Hippocampal formation (tissue), 2 donors: ENCODE results near the gene ITGB1.

Experiments used
- DNase-seq, 2 donors: peaks; one replicate each; lab custom pipeline; 2025; lab: John Stamatoyannopoulos, UW

ITGB1 gene

DNA sequence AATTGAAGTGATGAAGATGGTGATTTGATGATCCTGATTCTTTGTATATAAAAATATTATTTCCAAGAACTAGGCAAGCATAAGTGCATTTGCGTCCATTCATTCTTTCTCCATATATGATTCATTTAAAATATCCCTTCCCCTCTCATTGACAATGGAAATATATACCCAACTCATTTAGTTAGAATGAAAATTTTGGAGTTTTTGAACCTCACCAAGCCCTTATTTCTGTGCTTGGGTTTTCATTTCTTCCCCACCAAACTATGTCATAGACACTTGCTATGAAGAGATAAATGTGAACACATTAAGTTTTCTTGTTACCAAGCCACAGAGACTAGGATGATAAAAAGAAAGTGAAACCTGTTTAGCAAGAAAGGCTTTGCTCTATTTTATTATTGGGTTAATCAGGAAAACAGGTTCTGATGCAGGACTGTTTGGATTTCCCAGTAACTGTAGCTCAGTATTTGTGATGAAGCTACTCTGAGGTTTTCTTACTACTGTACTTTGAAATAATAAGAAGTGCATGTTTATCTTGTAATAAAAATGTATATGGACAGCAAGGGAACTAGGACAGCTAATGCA is 68.3 kb downstream of the ITGB1 start:
- no peak for DNase-seq

DNA sequence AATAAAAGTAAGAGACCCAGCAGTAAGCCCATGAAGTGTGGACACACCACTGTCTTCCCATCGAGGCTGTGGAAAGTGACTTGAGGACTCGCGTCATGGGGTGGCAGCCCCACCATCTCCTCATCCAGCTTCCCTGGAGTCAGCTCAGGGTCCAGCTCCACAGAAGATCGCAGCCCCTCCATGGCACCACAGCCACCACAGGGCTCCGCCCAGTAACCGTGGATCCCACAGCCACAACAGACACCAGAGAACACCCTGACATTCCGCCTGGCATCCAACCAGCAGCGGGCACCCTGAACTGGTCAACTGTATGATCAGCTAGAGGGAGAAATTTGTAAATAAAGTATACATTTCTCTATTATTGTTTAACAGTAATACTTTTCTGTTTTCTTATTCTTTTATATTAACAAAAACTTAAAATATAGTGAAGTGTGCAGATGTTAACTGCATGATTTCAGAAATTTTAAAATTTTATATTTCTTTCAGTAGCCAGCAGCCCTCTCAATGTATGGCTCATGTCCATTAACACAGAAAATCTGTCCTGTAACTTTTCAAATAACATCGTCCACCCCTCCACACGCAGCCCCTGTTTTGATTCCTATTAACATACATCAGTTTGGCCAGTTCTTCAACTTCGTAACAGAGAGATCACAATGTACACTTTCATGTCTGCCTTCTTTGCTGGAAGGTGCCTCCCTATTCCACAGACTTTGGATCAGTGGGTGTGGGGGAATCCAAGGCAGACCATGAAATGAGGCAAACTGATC is 69.7 kb downstream of the ITGB1 start:
- DNase-seq: no peak

DNA sequence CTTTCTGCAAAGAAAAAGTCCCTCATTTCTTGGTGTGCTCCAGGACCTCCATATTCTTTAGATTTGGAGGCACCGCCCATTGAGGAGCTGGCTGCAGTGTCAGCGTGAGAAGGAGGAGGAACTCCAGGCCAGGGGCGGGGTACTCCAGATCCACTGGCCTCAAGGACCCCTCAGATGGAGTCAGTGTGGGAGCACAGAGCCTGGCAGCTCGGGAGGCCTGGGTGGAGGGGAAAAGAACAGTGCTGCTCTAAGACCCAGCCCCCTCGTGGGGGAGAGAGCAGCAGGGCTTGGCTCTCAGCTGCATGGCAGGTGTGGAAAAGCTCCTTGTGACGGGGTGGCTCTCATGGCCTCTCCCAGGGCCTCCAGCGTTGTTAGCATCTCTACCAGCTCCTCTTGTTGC is 70.5 kb downstream of the ITGB1 start:
- no peak for DNase-seq

DNA sequence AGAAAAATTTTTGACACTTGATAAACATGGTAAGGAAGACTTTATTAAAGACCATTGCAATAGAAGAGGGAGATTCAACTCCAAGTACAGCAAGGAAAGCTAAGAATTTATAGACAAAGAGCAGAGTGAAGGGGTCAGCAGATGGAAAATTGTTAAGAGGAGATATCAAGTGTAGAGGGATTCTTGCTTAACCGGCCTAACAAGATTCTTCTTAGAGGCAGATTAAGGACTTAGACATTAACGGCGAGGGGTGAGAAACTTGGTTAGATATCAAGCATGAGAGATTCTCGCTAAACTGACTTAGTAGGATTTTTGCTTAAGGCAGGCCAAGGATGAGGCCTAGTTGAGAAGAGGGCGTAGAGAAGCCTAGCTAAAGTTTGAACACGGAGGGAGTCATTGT is 76.0 kb downstream of the ITGB1 start:
- DNase-seq: no peak

DNA sequence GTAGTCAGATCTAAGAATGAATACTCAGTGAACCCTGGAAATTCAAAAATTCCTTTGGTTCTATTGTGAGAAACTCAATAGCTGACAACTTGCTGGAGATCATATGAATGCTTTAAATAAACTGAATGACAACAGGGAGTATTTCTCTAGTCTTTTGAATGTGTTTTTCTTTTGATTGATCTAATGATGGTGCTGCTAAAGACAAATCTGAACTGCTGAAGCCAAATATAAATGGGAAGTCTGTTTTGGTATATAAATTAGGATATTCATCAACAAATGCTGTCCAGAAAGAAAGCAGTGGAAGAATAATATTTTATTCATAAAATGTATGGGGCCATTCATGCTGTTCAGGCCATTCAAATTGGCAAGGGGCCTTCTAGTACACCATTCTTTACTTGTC is 79.4 kb downstream of the ITGB1 start:
- no peak for DNase-seq

DNA sequence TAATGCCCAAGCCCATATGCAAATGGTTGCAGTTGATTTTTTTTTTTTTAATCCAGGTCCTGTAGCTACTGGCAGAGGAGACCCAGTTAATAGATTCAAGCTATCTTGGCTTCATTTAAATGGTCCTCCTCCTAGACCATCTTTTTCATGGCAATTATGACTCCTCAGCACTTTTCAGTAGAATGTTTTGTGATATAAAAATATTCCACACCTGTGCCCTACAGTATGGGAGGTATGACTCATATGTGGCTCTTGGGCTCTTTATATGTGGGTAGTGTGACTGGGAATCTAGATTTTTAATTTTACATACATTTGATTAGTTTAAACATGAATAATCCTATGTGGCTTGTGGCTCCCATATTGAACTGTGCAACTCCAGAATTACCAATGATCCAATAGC is 80.1 kb downstream of the ITGB1 start:
- no peak for DNase-seq

DNA sequence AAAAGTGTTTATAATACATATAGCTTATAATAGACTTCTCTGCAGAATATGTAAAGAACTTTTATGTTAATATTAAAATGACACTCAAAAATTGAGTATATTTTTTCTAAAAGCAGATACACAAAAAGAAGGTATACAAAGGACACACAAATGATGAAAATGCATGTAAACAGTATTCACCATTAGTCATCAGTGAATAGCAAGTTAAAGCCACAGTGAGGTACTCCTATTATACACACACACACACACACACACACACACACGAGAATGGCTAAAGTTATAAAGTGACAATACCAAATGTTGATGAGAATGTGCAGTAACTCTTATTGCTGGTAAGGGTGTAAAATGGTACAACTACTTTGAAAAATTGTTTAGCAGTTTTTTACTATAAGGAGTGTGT is 92.9 kb downstream of the ITGB1 start:
- no peak for DNase-seq

DNA sequence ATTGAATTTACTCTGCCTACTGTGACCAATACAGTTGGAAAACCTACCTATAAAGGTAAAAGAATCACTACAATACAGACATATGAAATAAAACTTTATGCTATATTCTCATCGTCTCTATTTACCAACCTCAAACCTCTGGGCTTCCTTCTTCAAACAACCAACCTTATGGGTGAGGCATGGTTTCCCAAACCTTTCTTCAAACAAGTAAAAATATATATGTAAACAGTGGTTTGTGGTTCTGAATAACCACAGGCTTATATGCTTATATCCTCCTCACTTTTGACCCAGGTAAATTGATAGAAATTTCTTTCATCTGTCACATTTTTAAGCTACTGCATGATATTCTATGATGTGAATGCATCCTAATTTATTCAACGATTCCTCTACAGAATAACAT is 103.6 kb downstream of the ITGB1 start:
- no peak for DNase-seq

DNA sequence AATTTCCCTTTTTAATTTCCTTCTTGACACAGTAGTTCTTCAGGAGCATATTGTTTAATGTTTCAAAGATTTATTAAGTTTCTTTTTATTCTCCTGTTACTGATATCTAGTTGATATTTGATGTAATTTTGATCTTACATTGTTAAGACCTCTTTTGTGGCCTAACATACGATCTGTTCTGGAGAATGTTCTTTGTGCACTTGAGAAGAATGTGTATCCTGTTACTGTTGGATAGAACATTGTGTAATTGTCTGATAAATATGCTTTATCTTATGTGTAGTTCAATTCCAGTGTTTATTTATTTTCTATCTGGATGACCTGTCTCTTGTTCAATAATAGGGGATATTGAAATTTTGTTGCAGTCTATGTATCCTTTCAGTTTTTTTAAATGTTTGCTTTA is 106.7 kb downstream of the ITGB1 start:
- no peak for DNase-seq
